H9 (cell line): ENCODE measurements around the gene CFAP119. TPM values are rescaled to one million over a fixed set of nuclear protein-coding genes. Genes with fewer than 3 reads are reported as not detected.

ENCODE experiments used
- DNase-seq: peaks from one replicate; pipeline ENCODE4 v3.0.0-alpha.2; 2017
- H2AFZ ChIP-seq: one replicate; pipeline ENCODE4 v1.6.1; 2013; ENCODE audit warnings: mild to moderate bottlenecking, low read length, control low read depth, moderate library complexity
- H2AK5ac ChIP-seq: 2 replicates; pipeline ENCODE4 v1.6.1; 2013; ENCODE audit warnings: low read length, control low read depth, mixed read lengths; ENCODE audit not compliant: insufficient read length
- H2BK120ac ChIP-seq: one replicate; pipeline ENCODE4 v1.6.1; 2013; ENCODE audit warnings: low read depth, mild to moderate bottlenecking, low read length, control low read depth, inconsistent platforms; ENCODE audit not compliant: poor library complexity, severe bottlenecking
- H2BK12ac ChIP-seq: 2 replicates; pipeline ENCODE4 v1.6.1; 2013; ENCODE audit warnings: low read length, control low read depth, mixed read lengths, low read depth; ENCODE audit not compliant: insufficient read length
- H2BK15ac ChIP-seq: 2 replicates; pipeline ENCODE4 v1.6.1; 2013; ENCODE audit warnings: low read depth, low read length, control low read depth
- H2BK20ac ChIP-seq: one replicate; pipeline ENCODE4 v1.6.1; 2013; ENCODE audit warnings: low read depth, mild to moderate bottlenecking, low read length, control low read depth, inconsistent platforms; ENCODE audit not compliant: poor library complexity, severe bottlenecking
- H2BK5ac ChIP-seq: 2 replicates; pipeline ENCODE4 v1.6.1; 2013; ENCODE audit warnings: low read length, control low read depth, mixed read lengths; ENCODE audit not compliant: insufficient read length
- H3K14ac ChIP-seq: 2 replicates; pipeline ENCODE4 v1.6.1; 2013; ENCODE audit warnings: low read length, control low read depth; ENCODE audit not compliant: insufficient read depth
- H3K18ac ChIP-seq: 2 replicates; pipeline ENCODE4 v1.6.1; 2013; ENCODE audit warnings: low read depth, mild to moderate bottlenecking, mixed read lengths, low read length, control low read depth; ENCODE audit not compliant: insufficient read length
- H3K23ac ChIP-seq: 2 replicates; pipeline ENCODE4 v1.6.1; 2013; ENCODE audit warnings: low read length, control low read depth, mixed read lengths, low read depth; ENCODE audit not compliant: insufficient read length
- H3K23me2 ChIP-seq: 2 replicates; pipeline ENCODE4 v1.6.1; 2013; ENCODE audit warnings: low read depth, mild to moderate bottlenecking, mixed read lengths, low read length, control low read depth; ENCODE audit not compliant: insufficient read length, poor library complexity, severe bottlenecking
- H3K27ac ChIP-seq: 2 replicates; pipeline ENCODE4 v1.5.1; 2013; ENCODE audit warnings: low read length, control low read depth, mixed read lengths, low read depth; ENCODE audit not compliant: insufficient read length
- H3K27me3 ChIP-seq: 2 replicates; pipeline ENCODE4 v1.6.1; 2013; ENCODE audit warnings: low read length, control low read depth, inconsistent platforms; ENCODE audit not compliant: insufficient read depth
- H3K4ac ChIP-seq: 2 replicates; pipeline ENCODE4 v1.6.1; 2013; ENCODE audit warnings: low read depth, mild to moderate bottlenecking, control low read depth, inconsistent platforms, low read length, moderate library complexity
- H3K4me1 ChIP-seq: 2 replicates; pipeline ENCODE4 v1.6.1; 2013; ENCODE audit warnings: low read length, control low read depth, inconsistent platforms; ENCODE audit not compliant: insufficient read depth
- H3K4me2 ChIP-seq: 2 replicates; pipeline ENCODE4 v1.6.1; 2013; ENCODE audit warnings: low read length, control low read depth, mixed read lengths; ENCODE audit not compliant: insufficient read length, insufficient read depth
- H3K56ac ChIP-seq: 2 replicates; pipeline ENCODE4 v1.6.1; 2013; ENCODE audit warnings: low read depth, mild to moderate bottlenecking, mixed read lengths, low read length, control low read depth; ENCODE audit not compliant: insufficient read length
- H3K79me1 ChIP-seq: 2 replicates; pipeline ENCODE4 v1.6.1; 2013; ENCODE audit warnings: low read depth, mild to moderate bottlenecking, moderate library complexity, low read length, control low read depth, inconsistent platforms; ENCODE audit not compliant: insufficient read depth, poor library complexity, severe bottlenecking
- H3K79me2 ChIP-seq: 2 replicates; pipeline ENCODE4 v1.6.1; 2013; ENCODE audit warnings: low read length, control low read depth, inconsistent platforms; ENCODE audit not compliant: insufficient read depth
- H3K9ac ChIP-seq: 2 replicates; pipeline ENCODE4 v1.6.1; 2013; ENCODE audit warnings: low read length, control low read depth, mixed read lengths; ENCODE audit not compliant: insufficient read length; ENCODE audit errors: extremely low read depth
- H3K9me3 ChIP-seq: one replicate; pipeline ENCODE4 v1.6.1; 2013; ENCODE audit warnings: low read depth, low read length, inconsistent platforms; ENCODE audit not compliant: control insufficient read depth
- H3T11ph ChIP-seq: one replicate; pipeline ENCODE4 v1.6.1; 2013; ENCODE audit warnings: mild to moderate bottlenecking, low read length, control low read depth, inconsistent platforms
- H4K20me1 ChIP-seq: one replicate; pipeline ENCODE4 v1.6.1; 2013; ENCODE audit not compliant: control insufficient read depth, insufficient read length, insufficient read depth
- H4K5ac ChIP-seq: 2 replicates; pipeline ENCODE4 v1.6.1; 2013; ENCODE audit warnings: low read depth, mild to moderate bottlenecking, mixed read lengths, low read length, control low read depth; ENCODE audit not compliant: insufficient read length
- H4K8ac ChIP-seq: replicated peaks from 2 replicates; pipeline ENCODE4 v1.6.1; 2013; ENCODE audit warnings: low read length, control low read depth, mixed read lengths, low read depth; ENCODE audit not compliant: insufficient read length
- H4K91ac ChIP-seq: 2 replicates; pipeline ENCODE4 v1.6.1; 2013; ENCODE audit warnings: low read depth, mild to moderate bottlenecking, moderate library complexity, mixed read lengths, low read length, control low read depth; ENCODE audit not compliant: insufficient read length
- H3K27ac Mint-ChIP-seq, 3 experiments: 2 replicates in 2 of 3; 3 replicates in 1 of 3; pipeline ENCODE4 v1.8.0; 2020 to 2021; ENCODE audit warnings: mixed read lengths in 3 of 3, mild to moderate bottlenecking in 1 of 3, moderate library complexity in 1 of 3
- H3K27me3 Mint-ChIP-seq: 2 replicates; pipeline ENCODE4 v1.8.0; 2021; ENCODE audit warnings: low read depth, mild to moderate bottlenecking, moderate library complexity, mixed read lengths
- H3K36me3 Mint-ChIP-seq, 3 experiments: 2 replicates in 2 of 3; 3 replicates in 1 of 3; pipeline ENCODE4 v1.8.0; 2020 to 2021; ENCODE audit warnings: low read depth in 3 of 3, mixed read lengths in 3 of 3; ENCODE audit not compliant: insufficient read depth in 1 of 3
- H3K4me1 Mint-ChIP-seq, 2 experiments: 2 replicates each; pipeline ENCODE4 v1.8.0; 2020; ENCODE audit warnings: mixed read lengths in 2 of 2
- H3K4me3 Mint-ChIP-seq, 2 experiments: 2 replicates in 1 of 2; 3 replicates in 1 of 2; pipeline ENCODE4 v1.8.0; 2020 to 2021; ENCODE audit warnings: mild to moderate bottlenecking in 2 of 2, mixed read lengths in 2 of 2, moderate library complexity in 1 of 2
- H3K9me3 Mint-ChIP-seq, 2 experiments: 2 replicates in 1 of 2; 3 replicates in 1 of 2; pipeline ENCODE4 v1.8.0; 2020; ENCODE audit warnings: mild to moderate bottlenecking in 2 of 2, mixed read lengths in 2 of 2, moderate library complexity in 1 of 2
- CTCF ChIP-seq: fragments of 200-600 bp; sonication (generic); conservative IDR thresholded peaks from 3 replicates; pipeline ENCODE4 v1.8.0; 2021; ENCODE audit warnings: antibody characterized with exemption, mild to moderate bottlenecking
- WGBS: extraction: QIAGEN DNeasy Blood & Tissue Kit; methylation state at CpG from one replicate; pipeline ENCODE4 v1.1.7; 2013; ENCODE audit warnings: missing lambda C conversion rate, low lambda C conversion rate, mixed read lengths; ENCODE audit not compliant: insufficient read length; ENCODE audit errors: extremely low coverage; 5-methylcytosine and 5-hydroxymethylcytosine counted together
- total RNA-seq: library from RNA; stranded (reverse); gene quantifications from 2 replicates; pipeline ENCODE4 v1.2.1, GENCODE V29; 2021

CFAP119 gene
- total RNA-seq, 1 experiment from 2014 or later, result 5.4 TPM

- Histone ChIP-seq H3K27me3 (peaks cover 6% of the 10 kb centered on the region; the same call in 1 of the 2 replicates), H4K91ac (no peak overlapping the region), H2BK5ac (no peak overlapping the region), H3T11ph (no peak overlapping the region), H3K4me2 (no peak overlapping the region), H4K8ac (no peak overlapping the region), H2BK20ac (no peak overlapping the region), H3K79me1 (no peaks in the 10 kb centered on the region), H3K14ac (no peak overlapping the region), H3K23me2 (peaks cover 9% of the 10 kb centered on the region), H4K20me1 (peaks cover 2% of the 10 kb centered on the region), H3K18ac (no peak overlapping the region), H3K9me3 (no peaks in the 10 kb centered on the region), H3K79me2 (no peaks in the 10 kb centered on the region), H3K23ac (no peak overlapping the region), H3K27ac (no peak overlapping the region), H2BK15ac (no peak overlapping the region), H3K4ac (no peak overlapping the region), H2AK5ac (no peak overlapping the region), H2BK12ac (no peak overlapping the region), H3K4me1 (no peaks in the 10 kb centered on the region), H2BK120ac (no peak overlapping the region), H2AFZ (no peak overlapping the region), H3K9ac (no peak overlapping the region), H4K5ac (no peak overlapping the region), H3K56ac (no peak overlapping the region)
- Mint-ChIP-seq H3K9me3 (no peaks in the 10 kb centered on the region), H3K27ac (no peak overlapping the region), H3K27me3 (peaks cover 75% of the 10 kb centered on the region), H3K4me1 (peaks cover 8 to 16% of the 10 kb centered on the region in 2 experiments), H3K36me3 (no peaks in the 10 kb centered on the region), H3K4me3 (no peak overlapping the region)
- no peak for TF ChIP-seq CTCF
- DNase-seq, result no peak
- WGBS, result no CpG with 5 or more reads among the region's 3 CpGs
Measured at GRCh38 chr16:30802936-30803335, 41.1 kb upstream of the CFAP119 start.
